Stimulated activated CD8-positive, alpha-beta memory T cell treated with anti-CD3 and anti-CD28 coated beads, Interleukin-12 subunit alpha, Interleukin-12 subunit beta, amount 100 ng/mL, for 1 hour (primary cell): ENCODE data around the gene CYP27A1.
"Not testable (repeated sequence)": the region's sequence is repeated elsewhere in the genome, so short reads cannot be mapped to it uniquely, and the experiment has no call there.

Source experiments
- DNase-seq: peaks from one replicate; pipeline ENCODE4 v3.0.0-alpha.2; 2020; ENCODE audit warnings: low read depth

The CYP27A1 gene

DNA sequence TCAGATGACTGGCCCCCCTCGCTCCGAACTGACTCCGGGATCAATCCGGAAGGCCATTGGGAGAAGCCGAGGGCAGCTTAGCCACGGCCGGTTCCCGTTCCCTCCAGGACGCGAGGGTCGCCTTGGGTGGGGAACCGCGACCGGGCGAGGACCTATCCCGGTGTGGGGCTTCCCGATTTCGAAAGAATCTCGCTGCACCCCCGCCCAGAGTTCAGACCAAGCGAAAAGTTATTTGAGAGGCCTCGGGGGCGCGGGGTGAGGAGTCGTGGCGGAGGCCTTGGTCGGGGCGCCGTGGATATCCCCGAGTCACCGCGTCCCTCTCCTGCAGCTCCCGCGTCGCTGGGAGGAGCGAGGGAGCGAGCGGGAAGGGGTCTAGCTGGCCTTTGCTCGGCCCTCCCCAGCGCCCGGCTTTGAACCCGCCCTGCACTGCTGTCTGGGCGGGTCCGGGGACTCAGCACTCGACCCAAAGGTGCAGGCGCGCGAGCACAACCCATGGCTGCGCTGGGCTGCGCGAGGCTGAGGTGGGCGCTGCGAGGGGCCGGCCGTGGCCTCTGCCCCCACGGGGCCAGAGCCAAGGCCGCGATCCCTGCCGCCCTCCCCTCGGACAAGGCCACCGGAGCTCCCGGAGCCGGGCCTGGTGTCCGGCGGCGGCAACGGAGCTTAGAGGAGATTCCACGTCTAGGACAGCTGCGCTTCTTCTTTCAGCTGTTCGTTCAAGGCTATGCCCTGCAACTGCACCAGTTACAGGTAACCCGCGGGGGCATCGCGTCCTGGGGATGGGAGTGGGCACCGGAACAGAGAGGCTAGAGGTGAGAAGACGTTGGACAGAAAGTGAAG lies at the start of gene CYP27A1:
Gene CYP27A1 (plus strand): TSS at position 457 of the 837 bp plus-strand sequence. CDS start 36 bp downstream, at position 493.
- no peak for DNase-seq

GRCh38 chr2:218732761-218733158 lies 49.2 kb upstream of the CYP27A1 start:
- no peak for DNase-seq

GRCh38 chr2:218733171-218734021 lies 48.6 kb upstream of the CYP27A1 start:
- DNase-seq: no peak

DNA sequence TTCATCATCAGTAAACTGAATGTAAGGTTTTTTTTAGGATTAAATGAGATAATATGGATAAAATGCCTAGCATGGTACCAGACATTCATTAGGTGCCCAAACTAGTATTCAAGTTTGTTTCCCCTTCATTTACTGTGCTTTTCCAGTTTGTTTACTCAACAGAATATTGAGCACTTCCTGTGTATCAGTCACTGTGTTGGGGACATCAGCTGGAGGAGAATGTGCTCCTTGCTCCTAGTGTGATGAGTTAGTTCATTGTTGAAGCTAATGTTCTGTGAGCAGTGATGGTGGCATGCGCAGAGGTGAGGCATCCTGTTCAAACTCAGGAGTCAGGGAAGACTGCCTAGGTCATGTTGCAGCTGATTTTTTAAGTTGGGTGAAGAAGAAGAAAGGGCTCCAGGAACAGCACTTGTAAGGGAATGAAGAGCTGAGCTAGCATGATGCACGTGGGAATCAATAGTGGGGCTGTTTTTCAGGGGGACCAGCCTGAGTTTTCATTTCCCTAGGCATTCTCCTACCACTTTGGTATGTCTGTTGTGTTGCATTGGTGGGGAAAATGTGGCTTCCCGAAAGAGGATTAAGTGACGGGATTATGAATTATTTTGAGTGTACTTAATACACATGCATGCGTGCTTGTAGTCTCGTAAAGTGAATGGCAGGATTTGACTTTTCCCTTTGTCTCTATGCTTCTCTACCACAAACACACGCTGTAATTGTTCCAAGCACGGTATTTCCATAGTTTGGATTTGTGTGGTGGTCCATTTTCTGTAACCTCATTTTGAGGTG lies 47.6 kb upstream of the CYP27A1 start:
- no peak for DNase-seq

GRCh38 chr2:218736531-218736930 lies 45.4 kb upstream of the CYP27A1 start:
- no peak for DNase-seq

DNA sequence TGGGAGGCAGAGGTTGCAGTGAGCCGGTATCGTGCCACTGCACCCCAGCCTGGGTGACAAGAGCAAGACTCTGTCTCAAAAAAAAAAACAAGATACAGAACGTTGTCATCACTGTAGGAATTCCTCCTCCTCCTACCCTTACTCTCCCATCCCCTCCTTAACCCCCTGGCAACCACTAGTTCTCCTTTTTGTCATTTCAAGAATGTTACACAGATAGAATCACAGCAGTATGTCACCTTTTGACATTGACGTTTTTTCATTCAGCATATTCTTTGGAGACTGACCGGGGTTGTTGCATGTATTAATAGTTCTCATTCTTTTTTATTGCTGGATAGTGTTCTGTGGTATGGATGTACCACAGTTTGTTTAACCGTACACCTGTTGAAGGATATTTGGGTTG lies 38.9 kb upstream of the CYP27A1 start:
- no peak for DNase-seq

DNA sequence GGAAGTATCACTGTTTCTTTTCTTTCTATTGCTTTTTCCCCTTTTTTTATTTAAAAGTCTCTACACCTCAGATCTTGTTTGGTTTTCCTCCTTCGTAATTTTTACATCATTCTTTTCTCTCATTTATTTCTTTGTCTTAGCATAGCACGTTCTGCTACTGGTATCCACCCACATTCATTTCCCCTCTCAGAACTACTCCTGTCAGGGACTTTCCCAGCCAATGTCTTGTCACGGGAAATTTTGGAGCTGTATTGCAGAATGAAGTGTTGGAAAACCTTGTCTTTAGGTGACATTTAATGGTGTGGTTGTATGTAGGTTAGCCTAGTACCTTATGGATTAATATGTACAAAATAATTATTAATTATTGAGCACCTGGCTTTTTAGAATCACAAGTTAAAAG lies 37.3 kb upstream of the CYP27A1 start:
- DNase-seq: no peak

GRCh38 chr2:218745160-218745558 lies 36.8 kb upstream of the CYP27A1 start:
- no peak for DNase-seq

DNA sequence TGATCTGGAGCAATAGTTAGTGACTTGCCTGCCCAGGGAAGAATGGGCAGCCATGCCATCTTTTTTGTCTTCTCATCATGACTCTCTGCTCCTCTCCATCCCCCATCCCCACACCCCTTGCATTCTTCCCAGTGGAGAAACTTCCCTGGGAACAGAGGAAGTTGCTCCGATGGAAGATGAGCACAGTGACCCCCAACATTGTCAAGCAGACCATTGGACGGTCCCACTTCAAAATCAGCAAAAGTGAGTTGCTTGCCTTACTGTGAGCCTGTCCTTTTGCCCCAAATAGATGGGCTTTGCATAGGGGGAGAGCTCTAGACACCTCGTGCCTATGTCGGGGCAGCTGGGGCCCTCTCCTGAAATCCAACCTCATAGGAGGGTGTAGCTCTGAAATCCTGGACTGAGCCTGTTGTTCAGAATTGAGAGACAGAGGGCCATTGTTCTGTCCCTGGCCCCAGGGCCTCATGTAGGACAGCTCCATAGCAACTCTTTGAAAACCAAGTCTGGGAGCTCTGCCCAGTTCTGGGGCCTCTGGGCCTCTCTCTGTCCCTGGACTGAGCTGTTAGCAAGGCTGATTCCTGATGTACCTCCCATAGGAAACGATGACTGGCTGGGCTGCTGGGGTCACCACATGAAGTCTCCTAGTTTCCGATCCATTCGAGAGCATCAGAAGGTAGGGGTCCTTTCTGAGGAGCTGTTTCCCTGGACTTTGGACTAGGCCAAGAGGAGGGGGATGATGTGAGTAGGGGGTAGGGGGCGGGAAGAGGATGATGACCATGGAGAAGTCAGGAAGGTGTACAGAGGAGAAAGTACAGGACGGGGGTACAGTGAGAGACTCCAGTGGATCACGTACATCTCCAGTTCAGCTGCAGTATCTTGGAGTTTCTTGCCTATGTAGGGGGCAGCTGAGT lies 36.1 kb upstream of the CYP27A1 start:
- no peak for DNase-seq

DNA sequence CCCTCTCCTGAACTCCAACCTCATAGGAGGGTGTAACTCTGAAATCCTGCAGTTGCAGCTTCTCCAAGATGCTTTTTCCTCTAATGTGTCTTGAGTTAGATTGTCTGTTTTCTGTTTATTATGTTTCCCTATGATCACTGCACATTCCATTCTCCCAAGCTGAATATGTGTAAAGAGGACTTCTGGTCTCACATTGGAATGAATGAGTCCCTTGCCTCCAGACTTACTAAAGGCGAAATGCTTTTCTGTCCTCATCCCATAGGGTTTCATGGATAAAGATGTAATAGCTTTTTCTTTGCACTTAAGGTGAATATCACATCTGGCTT lies 35.5 kb upstream of the CYP27A1 start:
- no peak for DNase-seq

DNA sequence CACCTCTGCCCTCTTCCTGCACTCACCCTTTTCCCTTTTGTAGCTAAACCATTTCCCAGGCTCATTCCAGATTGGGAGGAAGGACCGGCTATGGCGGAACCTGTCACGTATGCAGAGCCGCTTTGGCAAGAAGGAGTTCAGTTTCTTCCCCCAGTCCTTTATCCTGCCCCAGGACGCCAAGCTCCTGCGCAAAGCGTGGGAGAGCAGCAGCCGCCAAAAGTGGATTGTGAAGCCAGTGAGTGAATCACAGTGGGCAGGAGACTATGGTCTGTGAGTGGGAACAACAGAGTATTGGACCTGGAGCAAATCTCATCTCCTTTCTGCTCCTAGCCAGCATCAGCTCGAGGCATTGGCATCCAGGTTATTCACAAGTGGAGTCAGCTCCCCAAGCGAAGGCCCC lies 35.0 kb upstream of the CYP27A1 start:
- DNase-seq: no peak

DNA sequence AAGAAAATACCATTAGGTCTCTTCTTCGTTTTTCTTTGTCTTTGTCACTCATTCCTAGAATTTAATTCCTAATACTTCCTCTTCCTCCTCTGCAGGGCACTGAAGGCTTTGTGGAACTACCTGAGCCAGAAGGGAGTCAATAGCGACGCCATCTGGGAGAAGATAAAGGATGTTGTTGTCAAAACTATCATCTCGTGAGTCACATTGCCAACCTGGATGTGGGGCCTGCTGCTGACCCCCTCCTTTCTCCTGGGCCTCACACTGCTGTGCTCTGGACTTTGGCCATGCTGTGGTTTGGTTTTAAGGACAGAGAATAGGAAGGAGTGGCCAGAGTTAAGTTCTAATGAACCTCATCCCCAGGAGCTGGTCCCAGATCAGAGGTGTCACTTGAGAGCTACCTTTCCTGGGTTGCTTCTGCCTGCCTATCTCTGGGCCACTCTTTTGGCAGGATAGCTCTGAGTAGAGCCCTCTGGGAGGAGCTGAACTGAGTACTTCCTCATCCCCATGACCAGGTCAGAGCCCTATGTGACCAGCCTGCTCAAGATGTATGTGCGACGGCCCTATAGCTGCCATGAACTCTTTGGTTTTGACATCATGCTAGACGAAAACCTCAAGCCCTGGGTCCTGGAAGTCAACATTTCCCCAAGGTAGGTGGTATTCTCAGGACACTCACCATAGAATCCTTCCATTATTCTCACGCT lies 33.1 kb upstream of the CYP27A1 start:
- DNase-seq: no peak

- DNase-seq: no peak
Observed at GRCh38 chr2:218754201-218754600, 27.7 kb upstream of the CYP27A1 start.

- DNase-seq: no peak
Observed at GRCh38 chr2:218754781-218755180, 27.2 kb upstream of the CYP27A1 start.

DNA sequence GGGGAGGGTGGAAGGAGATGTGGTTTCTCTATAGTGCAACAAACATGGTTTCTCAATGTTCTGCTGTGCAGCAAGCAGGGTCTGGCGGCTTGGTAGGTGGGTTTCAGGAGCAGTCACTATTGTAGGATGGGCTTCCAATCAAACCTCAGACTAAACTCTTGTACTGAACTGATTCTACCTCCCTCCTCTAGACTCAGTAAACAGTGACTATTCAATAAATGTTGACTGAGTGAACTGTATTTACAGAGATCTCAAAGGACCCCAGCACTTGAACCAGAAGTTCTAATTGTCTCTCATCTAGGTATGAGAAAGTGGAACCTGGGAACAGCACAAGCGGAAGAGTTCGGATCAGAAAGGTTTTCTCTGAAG lies 26.8 kb upstream of the CYP27A1 start:
- DNase-seq: no peak

- no peak for DNase-seq
Observed at GRCh38 chr2:218755567-218756404, 26.2 kb upstream of the CYP27A1 start.

GRCh38 chr2:218756599-218757377 lies 25.2 kb upstream of the CYP27A1 start:
- no peak for DNase-seq

GRCh38 chr2:218761795-218762194 lies 20.2 kb upstream of the CYP27A1 start:
- no peak for DNase-seq

GRCh38 chr2:218772759-218773158 lies 9.2 kb upstream of the CYP27A1 start:
- DNase-seq: not testable (repeated sequence)
